GM18526 (cell line): Measurements from ENCODE around the gene UMODL1.

Experiments used
- POLR2A ChIP-seq: IDR thresholded peaks from 3 replicates; pipeline ENCODE4 v1.6.1; 2011; ENCODE audit not compliant: insufficient read length; ENCODE audit errors: extremely low read depth

Gene UMODL1

DNA sequence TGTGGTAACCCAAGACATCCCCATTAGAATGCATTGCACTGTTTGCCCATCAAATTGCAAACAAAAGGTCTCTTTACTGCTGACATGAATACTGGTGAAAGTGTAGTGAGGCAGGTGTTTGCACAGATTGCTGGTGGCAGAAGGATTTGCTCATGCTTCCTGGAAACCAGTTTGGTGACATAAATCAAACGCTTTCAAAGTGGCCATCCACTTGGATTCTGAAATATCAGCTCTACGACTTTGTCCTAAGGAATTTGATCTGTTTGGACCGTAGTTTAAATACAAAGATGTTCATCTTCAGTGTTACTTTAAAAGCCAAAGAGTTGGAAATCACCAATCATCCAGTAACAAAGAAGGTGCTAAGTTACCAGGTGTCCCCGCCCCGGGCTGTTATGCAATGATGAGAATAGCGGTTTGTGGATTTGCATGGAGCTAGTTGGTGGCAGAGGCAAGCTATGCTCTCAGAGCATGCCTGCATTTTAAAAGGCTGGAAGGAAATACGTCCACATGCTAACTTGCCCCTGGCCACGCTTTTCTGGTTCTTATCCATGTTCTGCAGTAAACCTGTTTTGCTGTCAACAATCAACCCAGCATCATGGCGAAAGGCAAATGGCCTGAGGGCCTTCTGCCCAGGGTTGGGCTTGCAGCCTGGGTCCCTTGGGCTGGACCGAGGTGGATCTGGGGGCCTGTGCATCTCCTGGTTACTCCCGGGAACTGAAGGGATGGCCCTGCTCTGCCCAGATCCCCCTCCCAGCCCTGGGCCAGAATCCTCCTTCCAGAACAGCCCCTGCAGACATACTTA lies 49.2 kb downstream of the UMODL1 start:
- no peak for TF ChIP-seq POLR2A

DNA sequence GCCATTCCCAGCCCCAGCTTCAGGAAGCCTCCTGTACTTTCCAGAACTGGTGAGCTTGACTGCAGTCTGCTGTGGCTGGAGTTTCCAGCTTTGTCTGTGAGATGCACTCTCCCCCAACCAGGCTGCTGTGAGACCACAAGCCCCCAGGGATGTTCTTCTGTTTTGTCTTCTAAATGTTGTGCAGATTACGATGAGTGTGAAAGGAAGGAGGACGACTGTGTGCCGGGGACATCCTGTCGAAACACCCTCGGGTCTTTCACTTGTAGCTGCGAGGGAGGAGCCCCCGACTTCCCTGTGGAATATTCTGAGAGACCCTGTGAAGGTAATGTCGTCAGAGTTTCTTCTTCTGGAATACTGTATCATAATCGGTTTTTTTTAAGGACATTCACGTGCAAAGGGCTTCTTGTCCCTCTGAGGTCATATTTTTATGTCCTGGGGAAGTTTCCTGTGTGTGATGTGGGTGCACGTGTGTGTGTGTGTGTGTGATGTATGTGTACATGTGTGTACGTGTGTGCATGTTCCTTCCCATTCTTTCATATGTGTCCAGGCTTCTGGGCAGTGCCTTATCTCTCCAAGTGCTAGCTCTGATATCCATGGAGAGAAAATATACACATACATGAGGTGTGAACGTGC lies 49.9 kb downstream of the UMODL1 start:
- TF ChIP-seq POLR2A = no peak

DNA sequence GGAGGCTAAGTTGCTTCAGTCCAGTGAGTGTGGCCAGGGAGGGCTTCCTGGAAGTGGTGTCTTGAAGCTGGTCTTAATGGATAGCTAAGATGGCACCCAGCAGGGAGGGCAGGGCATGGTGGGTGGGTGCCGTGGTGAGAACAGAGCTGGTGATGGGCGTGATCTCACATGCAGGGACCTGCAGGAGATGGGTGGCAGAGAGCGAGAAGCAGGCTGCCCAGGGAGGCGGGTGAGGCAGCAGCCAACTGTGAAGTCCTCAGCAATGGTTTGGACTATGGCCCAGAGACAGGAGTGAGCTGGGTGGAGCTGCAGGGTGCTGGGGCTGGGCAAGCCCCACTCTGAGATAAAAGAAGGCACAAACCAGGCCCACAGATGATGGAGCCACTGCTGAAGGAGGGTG lies 50.7 kb downstream of the UMODL1 start:
- no peak for TF ChIP-seq POLR2A

DNA sequence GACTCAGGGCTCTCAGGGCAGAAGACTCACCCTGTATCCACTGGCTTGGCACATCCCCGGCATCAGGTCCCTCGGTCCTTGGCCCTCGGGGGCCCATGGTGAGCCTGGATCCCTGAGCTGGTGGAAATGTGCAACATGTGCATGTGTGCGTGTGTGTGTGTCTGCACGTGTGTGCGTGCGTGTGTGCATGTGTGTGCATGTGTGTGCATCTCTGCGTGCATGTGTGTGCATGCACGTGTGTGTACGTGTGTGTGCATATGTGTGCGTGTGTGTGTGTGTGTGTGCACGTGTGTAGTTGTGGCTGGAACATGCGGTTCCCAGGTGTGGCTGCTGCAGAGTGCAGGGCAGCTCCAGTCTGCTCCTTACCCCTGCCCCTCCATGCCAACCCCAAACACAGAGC lies 51.3 kb downstream of the UMODL1 start:
- no peak for TF ChIP-seq POLR2A

DNA sequence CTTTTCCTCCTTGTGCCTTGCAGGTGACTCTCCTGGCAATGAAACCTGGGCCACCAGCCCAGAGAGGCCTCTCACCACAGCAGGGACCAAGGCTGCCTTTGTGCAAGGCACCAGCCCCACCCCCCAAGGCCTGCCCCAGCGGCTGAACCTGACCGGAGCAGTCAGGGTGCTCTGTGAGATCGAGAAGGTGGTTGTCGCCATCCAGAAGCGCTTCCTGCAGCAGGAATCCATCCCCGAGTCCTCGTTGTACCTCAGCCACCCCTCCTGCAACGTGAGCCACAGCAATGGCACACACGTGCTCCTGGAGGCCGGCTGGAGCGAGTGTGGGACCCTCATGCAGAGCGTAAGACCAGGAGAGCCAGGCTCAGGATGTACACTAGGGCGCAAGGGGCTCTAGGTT lies 51.7 kb downstream of the UMODL1 start:
- TF ChIP-seq POLR2A = no peak

DNA sequence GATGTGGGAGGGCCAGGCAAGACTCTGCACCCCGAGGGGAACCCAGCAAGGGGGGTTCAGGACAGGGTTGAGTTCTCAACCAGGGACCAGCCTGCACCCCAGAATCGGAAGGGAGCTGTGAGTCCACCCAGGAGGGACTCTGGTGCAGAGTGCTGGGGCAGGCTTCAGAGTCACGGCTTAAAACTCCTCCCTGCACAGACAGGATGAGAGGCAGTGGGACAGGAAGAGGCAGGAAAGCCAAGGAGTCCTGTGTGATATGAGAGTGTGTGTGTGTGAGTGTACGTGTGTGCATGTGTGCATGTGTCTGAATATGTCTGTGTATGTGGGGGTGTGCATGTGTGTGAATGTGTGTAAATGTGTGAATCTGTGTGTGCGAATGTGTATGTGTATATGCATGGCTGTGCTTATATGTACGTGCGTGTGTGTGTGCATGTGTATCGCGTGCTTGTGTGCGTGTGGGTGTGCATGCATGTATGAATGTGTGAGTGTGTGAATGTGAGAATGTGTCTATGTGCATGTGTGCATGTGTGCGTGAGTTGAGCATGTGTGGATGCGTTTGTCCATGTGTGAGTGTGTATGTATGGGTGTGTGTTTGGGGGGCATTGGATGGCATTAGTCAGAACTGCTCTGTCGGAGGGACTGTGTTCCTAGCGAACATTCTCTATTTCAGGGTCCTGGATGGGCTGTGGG lies 52.2 kb downstream of the UMODL1 start:
- no peak for TF ChIP-seq POLR2A

DNA sequence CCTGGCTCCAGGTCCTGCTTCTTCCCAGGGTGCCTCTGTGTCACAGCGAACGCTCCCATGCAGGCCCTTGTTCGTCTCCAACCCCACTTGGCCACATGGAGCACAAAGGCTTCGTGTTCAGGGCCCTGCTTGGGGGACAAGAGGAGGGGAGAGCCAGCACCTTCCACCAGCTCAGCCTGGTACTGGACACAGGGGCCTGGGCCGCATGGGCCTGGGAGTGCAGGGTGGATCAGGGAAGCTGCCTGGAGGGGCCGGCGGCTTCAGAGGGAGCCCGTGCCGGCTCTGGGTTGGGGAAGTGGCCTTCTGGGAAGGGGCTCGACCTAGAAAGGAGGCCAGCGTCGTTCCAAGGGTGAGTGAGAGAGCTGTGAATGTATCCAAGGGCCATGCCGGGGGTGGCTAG lies 53.0 kb downstream of the UMODL1 start:
- TF ChIP-seq POLR2A = no peak

DNA sequence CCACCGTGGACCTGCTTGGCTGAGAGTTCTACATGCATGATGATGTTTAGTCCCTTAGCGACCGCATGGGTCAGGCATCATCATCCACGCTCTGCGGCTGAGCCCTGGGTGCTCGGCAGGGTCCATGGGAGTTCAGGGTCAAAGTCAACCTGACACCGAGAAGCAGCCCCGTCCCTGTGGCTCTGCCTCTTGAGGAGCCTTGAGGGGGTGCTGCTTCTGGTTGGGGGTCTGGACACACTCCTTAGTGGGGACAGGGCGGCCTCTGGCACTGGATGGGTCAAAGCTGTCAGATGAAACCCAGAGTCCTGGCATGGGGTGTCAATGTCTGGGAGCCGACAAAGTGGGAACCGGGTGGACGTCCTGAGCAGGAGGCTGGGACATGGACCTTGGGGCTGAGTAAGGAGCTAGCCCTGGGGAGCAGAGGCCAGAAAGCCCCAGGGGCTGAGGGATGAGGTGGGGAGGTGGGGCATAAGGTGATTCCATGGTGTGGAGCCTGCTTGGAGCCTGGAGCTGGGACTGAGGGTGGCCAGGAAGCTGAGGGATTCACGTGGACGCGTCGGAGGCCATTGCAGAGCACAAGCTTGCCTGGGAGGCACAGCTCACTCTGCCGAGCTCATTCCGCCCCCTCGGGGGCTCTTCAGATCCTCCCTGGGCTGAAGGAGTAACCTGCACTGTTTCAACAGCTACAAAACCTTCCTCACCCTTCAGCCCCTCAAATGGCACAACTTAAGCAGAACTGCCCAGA lies 53.9 kb downstream of the UMODL1 start:
- no peak for TF ChIP-seq POLR2A

DNA sequence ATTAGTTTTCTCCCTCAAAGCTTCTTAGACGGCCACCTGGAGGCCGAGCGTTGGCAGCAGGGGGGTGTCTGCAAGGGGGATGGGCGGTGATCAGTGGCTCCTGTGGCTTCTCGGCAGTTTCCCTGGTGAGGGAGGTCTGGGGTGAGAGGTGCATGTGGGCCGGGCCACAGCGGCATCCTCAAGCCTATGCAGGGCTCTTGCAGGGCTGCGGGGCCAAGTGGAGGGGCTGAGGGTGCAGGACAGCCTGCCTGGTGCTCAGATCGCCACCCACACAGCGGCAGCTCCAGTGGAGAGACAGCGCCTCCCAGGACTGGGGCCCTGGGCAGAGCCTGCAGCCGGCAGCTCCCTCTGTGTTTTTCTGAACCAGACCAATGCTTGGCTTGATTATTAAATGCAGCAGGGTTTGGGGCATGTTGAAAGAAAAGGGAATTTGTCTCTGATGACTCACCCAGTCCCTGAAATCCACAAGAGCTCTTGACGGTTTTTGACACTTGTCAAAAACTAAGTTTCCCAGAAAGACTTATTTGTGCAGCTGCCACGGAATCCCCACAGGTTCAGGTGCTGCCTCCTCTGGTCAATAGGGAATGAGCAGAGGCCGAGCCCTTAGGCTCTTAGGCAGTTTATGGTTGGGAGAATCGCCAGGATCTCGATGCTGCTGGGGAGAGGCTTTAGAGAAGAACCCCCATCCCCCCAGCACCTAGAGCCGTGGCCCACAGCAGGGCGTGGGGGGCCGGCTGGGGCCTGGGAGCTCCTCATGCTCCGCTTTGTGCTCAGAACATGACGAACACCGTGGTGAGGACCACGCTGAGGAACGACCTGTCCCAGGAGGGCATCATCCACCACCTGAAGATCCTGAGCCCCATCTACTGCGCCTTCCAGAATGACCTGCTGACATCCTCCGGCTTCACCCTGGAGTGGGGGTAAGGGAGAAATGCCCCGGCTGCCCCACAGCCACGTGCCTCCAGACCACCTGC lies 54.7 kb downstream of the UMODL1 start:
- no peak for TF ChIP-seq POLR2A

DNA sequence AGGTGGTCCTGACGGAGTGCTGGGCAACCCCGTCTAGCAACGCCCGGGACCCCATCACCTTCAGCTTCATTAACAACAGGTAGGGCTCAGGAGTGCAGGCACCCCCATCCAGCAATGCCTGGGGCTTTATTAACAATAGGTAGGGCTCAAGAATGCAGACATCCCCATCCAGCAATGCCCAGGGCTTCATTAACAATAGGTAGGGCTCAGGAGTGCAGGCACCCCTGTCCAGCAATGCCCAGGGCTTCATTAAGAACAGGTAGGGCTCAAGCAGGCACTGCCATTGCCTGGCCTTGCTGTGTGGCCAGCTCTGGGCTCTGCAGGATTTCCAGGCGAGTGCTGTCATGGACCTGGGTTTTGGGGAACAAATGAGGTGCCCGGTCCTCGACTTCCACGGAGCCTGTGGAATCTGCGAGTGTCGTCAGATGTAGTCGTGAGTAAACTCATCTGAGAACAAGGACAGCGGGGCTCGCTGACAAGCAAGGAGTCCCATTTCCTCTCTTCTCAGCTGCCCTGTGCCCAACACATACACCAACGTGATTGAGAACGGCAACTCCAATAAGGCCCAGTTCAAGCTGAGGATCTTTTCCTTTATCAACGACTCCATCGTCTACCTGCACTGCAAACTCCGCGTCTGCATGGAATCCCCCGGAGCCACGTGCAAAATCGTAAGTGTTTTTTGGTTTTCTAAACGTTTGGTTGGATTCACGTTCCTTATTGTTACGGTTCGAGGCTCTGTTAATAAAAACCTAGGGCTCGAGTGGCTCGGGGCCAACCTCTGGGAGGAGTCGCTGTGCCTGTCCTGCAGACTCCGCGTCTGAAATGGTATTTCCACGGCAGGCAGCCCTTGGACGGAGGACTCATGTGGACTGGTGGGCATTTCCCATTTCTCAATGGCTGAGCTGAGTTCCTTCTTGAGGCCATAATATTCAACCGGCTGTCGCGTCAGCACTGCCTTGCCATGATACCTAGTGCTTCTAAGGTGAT lies 56.3 kb downstream of the UMODL1 start:
- no peak for TF ChIP-seq POLR2A

DNA sequence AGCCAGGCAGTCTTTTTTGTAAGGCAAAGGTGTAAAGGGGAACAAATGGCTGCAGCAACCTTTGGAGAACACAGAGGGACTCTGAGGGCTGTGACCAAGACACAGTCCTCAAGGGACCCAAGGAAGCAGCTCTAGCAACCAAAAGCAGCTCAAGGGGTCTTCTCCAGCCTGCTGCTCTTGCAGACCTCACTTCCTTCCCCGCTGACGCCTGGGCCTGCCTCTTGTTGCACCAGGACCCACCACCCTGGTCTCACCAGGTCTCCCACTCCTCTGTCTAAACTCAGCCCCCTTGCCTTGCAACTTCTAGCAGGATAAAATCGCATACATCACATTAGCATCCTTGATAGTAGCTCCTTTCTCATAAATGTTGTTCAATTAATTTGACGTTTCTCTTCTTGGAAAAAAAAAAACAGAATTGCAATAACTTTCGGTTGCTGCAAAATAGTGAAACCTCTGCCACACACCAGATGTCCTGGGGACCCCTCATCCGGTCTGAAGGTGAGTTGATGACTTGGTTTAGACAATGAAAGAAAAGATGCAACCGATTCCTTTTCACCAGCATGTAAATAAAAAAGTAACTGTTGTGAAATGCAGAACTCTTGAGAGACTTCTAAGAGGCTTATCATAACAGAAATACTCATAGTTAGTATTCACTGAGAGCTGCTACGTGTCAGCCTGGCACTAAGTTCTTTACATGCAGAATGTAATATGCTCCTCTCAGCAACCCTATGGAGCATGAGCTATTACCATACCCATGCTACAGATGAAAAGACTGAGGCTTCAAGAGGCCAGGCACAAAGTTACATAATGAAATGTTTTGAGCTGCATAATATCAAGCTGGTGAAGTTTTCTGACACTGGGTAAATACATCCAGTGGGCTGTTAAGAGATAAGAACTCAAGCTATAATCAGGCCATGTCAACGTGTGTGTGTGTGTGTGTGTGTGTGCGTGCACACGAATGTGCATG lies 58.5 kb downstream of the UMODL1 start:
- TF ChIP-seq POLR2A = no peak

DNA sequence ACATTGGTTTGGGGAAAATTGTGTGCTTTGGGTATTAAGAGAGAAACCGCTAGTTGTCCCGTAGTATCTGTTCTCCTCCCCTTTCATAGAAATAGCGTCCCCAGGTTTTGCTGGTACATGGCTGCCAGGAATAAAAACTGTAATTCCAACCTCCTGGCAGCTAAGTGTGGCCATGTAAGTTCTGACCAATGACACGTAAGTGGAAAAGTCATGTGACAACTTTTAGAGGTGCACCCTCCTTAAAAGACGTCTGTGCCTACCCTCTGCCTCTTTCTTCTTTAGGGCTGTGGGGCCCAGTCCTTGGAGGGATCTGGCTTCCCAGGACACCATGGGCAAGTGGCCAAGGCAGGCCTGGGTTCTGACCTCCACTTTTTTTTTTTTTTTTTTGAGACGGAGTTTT lies 59.3 kb downstream of the UMODL1 start:
- no peak for TF ChIP-seq POLR2A
